Measurements from ENCODE around the gene PIN1. TPM values are rescaled to one million over a fixed set of nuclear protein-coding genes. Genes with fewer than 3 reads are reported as not detected.
"Not testable (repeated sequence)": the region's sequence is repeated elsewhere in the genome, so short reads cannot be mapped to it uniquely, and the experiment has no call there.

PIN1 gene
- polyA plus RNA-seq, 1 donor from 2014 or later: 268 TPM

DNA sequence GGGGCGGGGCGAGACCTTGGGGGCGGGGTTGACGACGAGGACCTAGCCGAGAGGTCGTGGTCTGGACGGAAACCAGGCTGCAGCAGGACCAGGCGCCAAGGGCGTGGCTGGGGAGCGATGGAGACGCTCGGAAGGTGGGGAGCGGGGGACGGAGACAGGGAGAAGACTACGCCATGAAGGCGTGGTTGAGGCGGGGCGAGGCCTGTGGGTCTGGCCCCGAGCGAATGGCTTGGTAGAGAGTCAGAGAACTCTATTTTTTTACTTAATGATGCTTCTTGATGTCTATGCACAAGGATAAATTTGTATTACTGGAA lies 15.6 kb upstream of the PIN1 start:
- H3K4me3 ChIP-seq (ENCODE audit: low read length): peak overlapping the region; percentile 98

DNA sequence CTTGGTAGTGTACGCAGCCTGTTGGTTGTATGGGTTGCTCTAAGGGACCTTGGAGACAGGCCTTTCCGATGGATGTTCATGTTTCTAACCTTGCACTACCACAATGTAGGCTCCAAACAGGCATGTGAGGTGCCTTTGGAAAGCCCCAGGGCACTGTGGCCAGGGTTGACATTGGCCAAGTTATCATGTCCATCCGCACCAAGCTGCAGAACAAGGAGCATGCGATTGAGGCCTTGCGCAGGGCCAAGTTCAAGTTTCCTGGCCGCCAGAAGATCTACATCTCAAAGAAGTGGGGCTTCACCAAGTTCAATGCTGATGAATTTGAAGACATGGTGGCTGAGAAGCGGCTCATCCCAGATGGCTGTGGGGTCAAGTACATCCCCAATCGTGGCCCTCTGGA lies 15.1 kb upstream of the PIN1 start:
- not testable (repeated sequence) for H2AFZ ChIP-seq (ENCODE audit: low read depth, low read length); H3F3A ChIP-seq (ENCODE audit: insufficient read depth, low read length, poor library complexity, severe bottlenecking); H4K20me1 ChIP-seq (ENCODE audit: insufficient read depth); H3K9me2 ChIP-seq (ENCODE audit: insufficient read depth, low read length); H3K27me3 ChIP-seq (ENCODE audit: insufficient read depth, low read depth, low read length); H3K9me3 ChIP-seq (ENCODE audit: low read length); H3K36me3 ChIP-seq (ENCODE audit: insufficient read depth, low read length)
- Histone ChIP-seq H3K9ac (ENCODE audit: low read length) (peak overlapping the region; percentile 85), H3K79me2 (replicated peaks; ENCODE audit: insufficient read depth, low read length) (peaks cover 19% of the 10 kb centered on the region), H3K4me2 (ENCODE audit: low read length) (peak overlapping the region; percentile 76), H3K4me3 (ENCODE audit: low read length) (peak overlapping the region; percentile 98), H3K27ac (ENCODE audit: low read length) (peak overlapping the region; percentile 91)

More for the DNA sequence above, 15.6 kb upstream of the PIN1 start:
- H3K79me2 ChIP-seq (replicated peaks; ENCODE audit: insufficient read depth, low read length): peaks cover 19% of the 10 kb centered on the region
- H3K4me2 ChIP-seq (ENCODE audit: low read length): peak overlapping the region; percentile 76
- peak overlapping the region; percentile 85 for H3K9ac ChIP-seq (ENCODE audit: low read length)
- no peaks in the 10 kb centered on the region for H3F3A ChIP-seq (ENCODE audit: insufficient read depth, low read length, poor library complexity, severe bottlenecking)
- peak overlapping the region; percentile 91 for H3K27ac ChIP-seq (ENCODE audit: low read length)
- H3K36me3 ChIP-seq (ENCODE audit: insufficient read depth, low read length): no peaks in the 10 kb centered on the region
- no peak overlapping the region for H2AFZ ChIP-seq (ENCODE audit: low read depth, low read length)
- TF ChIP-seq POLR2AphosphoS5 (IDR thresholded peaks at IDR 0.05) (peak; percentile 36), TAF1 (IDR thresholded peaks at IDR 0.05; ENCODE audit: low read depth) (no peak)
- no peaks in the 10 kb centered on the region for H4K20me1 ChIP-seq (ENCODE audit: insufficient read depth)
- H3K9me2 ChIP-seq (ENCODE audit: insufficient read depth, low read length): no peaks in the 10 kb centered on the region
- H3K9me3 ChIP-seq (ENCODE audit: low read length): no peaks in the 10 kb centered on the region
- no peaks in the 10 kb centered on the region for H3K27me3 ChIP-seq (ENCODE audit: insufficient read depth, low read depth, low read length)

DNA sequence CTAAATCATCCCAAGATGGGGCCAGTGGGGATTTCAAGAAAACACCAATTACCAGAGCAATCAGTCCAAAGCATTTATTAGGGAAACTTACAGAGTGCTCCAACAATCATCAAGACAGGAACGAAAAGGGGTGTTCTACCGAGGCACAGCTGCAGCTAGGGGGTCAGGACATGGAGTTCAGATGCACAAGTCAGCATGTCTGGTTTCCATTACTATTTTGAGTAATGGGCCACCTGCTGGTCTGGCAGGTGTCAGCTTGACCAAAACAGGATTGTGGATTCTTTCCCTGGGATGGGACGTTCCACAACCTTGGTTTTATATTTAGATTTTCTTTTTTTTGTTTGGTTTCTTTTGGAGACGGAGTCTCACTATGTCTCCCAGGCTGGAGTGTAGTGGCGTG lies 11.3 kb upstream of the PIN1 start:
- H3K4me3 ChIP-seq (ENCODE audit: low read length): no peak overlapping the region
- H3K9me3 ChIP-seq (ENCODE audit: low read length): no peaks in the 10 kb centered on the region
- peaks cover 29% of the 10 kb centered on the region for H3K79me2 ChIP-seq (replicated peaks; ENCODE audit: insufficient read depth, low read length)
- H3K36me3 ChIP-seq (ENCODE audit: insufficient read depth, low read length): no peaks in the 10 kb centered on the region
- H4K20me1 ChIP-seq (ENCODE audit: insufficient read depth): no peaks in the 10 kb centered on the region
- no peak overlapping the region for H3K9ac ChIP-seq (ENCODE audit: low read length)
- H3K9me2 ChIP-seq (ENCODE audit: insufficient read depth, low read length): no peaks in the 10 kb centered on the region
- no peaks in the 10 kb centered on the region for H3F3A ChIP-seq (ENCODE audit: insufficient read depth, low read length, poor library complexity, severe bottlenecking)
- TF ChIP-seq SMC3 (conservative IDR thresholded peaks at IDR 0.05; ENCODE audit: poor library complexity) (no peak), TAF1 (IDR thresholded peaks at IDR 0.05; ENCODE audit: low read depth) (no peak), EP300 (conservative IDR thresholded peaks at IDR 0.05; ENCODE audit: poor library complexity, severe bottlenecking) (no peak), RAD21 (conservative IDR thresholded peaks at IDR 0.05) (no peak), EZH2 (IDR thresholded peaks at IDR 0.05; ENCODE audit: borderline replicate concordance, insufficient read depth, low read length, poor library complexity, severe bottlenecking) (no peak), MXI1 (conservative IDR thresholded peaks at IDR 0.05; ENCODE audit: poor library complexity, severe bottlenecking) (no peak), POLR2AphosphoS5 (IDR thresholded peaks at IDR 0.05) (no peak)
- TF ChIP-seq, protein P1, sequence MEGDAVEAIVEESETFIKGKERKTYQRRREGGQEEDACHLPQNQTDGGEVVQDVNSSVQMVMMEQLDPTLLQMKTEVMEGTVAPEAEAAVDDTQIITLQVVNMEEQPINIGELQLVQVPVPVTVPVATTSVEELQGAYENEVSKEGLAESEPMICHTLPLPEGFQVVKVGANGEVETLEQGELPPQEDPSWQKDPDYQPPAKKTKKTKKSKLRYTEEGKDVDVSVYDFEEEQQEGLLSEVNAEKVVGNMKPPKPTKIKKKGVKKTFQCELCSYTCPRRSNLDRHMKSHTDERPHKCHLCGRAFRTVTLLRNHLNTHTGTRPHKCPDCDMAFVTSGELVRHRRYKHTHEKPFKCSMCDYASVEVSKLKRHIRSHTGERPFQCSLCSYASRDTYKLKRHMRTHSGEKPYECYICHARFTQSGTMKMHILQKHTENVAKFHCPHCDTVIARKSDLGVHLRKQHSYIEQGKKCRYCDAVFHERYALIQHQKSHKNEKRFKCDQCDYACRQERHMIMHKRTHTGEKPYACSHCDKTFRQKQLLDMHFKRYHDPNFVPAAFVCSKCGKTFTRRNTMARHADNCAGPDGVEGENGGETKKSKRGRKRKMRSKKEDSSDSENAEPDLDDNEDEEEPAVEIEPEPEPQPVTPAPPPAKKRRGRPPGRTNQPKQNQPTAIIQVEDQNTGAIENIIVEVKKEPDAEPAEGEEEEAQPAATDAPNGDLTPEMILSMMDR (IDR thresholded peaks at IDR 0.05; ENCODE audit: poor library complexity, severe bottlenecking): no peak
- TF ChIP-seq, protein P2, sequence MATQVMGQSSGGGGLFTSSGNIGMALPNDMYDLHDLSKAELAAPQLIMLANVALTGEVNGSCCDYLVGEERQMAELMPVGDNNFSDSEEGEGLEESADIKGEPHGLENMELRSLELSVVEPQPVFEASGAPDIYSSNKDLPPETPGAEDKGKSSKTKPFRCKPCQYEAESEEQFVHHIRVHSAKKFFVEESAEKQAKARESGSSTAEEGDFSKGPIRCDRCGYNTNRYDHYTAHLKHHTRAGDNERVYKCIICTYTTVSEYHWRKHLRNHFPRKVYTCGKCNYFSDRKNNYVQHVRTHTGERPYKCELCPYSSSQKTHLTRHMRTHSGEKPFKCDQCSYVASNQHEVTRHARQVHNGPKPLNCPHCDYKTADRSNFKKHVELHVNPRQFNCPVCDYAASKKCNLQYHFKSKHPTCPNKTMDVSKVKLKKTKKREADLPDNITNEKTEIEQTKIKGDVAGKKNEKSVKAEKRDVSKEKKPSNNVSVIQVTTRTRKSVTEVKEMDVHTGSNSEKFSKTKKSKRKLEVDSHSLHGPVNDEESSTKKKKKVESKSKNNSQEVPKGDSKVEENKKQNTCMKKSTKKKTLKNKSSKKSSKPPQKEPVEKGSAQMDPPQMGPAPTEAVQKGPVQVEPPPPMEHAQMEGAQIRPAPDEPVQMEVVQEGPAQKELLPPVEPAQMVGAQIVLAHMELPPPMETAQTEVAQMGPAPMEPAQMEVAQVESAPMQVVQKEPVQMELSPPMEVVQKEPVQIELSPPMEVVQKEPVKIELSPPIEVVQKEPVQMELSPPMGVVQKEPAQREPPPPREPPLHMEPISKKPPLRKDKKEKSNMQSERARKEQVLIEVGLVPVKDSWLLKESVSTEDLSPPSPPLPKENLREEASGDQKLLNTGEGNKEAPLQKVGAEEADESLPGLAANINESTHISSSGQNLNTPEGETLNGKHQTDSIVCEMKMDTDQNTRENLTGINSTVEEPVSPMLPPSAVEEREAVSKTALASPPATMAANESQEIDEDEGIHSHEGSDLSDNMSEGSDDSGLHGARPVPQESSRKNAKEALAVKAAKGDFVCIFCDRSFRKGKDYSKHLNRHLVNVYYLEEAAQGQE (IDR thresholded peaks at IDR 0.05; ENCODE audit: borderline replicate concordance): no peak
- no peak overlapping the region for H2AFZ ChIP-seq (ENCODE audit: low read depth, low read length)
- H3K27ac ChIP-seq (ENCODE audit: low read length): no peak overlapping the region
- no peak overlapping the region for H3K4me2 ChIP-seq (ENCODE audit: low read length)
- no peaks in the 10 kb centered on the region for H3K27me3 ChIP-seq (ENCODE audit: insufficient read depth, low read depth, low read length)
